PC-9 (cell line): ENCODE data around the gene C3.

Experiments used
- EZH2 ChIP-seq: fragments of 200-600 bp; sonication (generic); IDR thresholded peaks from 2 replicates; pipeline ENCODE4 v1.8.0; 2017; ENCODE audit warnings: antibody characterized with exemption, low read depth
- TF ChIP-seq, protein P1 (sequence below): fragments of 200-600 bp; sonication (generic); conservative IDR thresholded peaks from 2 replicates; pipeline ENCODE4 v1.6.1; 2017; ENCODE audit warnings: mixed run types, antibody characterized with exemption, mild to moderate bottlenecking, moderate library complexity

DNA sequence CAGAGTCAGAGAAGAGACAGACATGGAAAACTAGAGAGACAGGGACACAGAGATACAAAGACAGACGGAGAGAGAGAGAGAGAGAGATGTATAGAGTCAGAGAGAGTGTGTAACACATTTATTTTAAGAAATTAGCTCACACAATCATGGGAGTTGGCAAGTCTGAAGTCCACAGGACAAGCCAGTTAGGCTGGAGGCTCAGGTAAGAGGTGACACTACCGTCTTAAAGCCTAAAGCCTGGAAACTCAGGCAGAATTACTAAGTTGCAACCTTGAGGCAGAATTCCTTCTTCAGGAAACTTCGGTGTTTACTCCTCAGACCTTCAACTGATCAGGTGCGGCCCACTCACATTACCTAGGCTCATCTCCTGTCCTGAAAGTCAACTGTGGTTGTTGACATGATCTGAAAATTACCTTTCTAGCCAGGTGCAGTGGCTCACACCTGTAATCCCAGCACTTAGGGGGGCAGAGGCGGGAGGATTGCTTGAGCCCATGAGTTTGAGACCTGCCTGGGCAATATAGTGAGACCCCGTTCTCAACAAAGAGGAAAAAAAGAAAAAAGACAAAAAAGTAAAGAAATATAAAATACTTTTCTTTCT lies 47.7 kb downstream of the C3 start:
- TF ChIP-seq, protein P1, sequence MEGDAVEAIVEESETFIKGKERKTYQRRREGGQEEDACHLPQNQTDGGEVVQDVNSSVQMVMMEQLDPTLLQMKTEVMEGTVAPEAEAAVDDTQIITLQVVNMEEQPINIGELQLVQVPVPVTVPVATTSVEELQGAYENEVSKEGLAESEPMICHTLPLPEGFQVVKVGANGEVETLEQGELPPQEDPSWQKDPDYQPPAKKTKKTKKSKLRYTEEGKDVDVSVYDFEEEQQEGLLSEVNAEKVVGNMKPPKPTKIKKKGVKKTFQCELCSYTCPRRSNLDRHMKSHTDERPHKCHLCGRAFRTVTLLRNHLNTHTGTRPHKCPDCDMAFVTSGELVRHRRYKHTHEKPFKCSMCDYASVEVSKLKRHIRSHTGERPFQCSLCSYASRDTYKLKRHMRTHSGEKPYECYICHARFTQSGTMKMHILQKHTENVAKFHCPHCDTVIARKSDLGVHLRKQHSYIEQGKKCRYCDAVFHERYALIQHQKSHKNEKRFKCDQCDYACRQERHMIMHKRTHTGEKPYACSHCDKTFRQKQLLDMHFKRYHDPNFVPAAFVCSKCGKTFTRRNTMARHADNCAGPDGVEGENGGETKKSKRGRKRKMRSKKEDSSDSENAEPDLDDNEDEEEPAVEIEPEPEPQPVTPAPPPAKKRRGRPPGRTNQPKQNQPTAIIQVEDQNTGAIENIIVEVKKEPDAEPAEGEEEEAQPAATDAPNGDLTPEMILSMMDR = no peak
- no peak for TF ChIP-seq EZH2
